NCI-H1417 (cell line): ENCODE data around the gene MRPS12.
"Not testable (repeated sequence)": the region's sequence is repeated elsewhere in the genome, so short reads cannot be mapped to it uniquely, and the experiment has no call there.

Experiments
- DNase-seq, 3 experiments: peaks; one replicate each; lab custom pipeline; 2025; lab: John Stamatoyannopoulos, UW

MRPS12 gene

DNA sequence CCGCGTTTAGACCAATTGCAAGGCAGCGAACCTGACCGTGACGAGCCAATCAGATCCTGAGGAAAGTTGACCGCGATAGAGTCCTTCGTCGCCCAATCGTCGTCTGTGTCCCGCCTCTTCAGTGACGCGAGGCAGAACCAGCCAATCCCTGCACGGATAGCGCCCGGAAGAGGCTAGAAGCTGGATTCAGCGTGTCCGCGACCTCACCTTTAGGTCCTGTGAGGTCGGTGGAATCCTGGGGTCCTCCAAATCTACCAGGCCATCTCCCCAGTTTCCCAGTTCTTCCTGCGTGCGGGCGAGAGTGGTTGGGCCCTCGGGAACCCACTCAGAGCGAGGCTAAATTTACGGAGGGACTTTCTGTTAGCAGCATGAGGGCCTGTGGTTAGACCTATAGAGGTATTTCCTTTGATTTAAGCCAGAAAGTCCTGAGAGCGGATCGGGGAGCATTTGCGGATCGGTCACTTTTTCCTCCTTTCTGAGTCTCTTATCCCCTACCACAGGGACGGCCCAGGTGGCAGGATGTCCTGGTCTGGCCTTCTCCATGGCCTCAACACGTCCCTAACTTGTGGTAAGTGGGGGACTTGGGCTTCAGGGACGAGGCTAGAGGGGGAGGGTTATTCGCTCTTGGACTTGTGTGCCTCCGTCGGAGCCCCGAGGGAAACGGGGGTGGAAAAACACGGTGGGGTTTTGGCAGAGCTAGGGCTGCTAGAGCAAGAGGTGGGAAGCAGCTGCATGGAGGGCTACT is at the start of gene MRPS12:
TSS of gene MRPS12 (plus strand) at position 169 of the 745 bp plus-strand sequence. CDS start at position 520, 351 bp downstream.
- DNase-seq, result peak; percentile 97 to 99 (median 99)

DNA sequence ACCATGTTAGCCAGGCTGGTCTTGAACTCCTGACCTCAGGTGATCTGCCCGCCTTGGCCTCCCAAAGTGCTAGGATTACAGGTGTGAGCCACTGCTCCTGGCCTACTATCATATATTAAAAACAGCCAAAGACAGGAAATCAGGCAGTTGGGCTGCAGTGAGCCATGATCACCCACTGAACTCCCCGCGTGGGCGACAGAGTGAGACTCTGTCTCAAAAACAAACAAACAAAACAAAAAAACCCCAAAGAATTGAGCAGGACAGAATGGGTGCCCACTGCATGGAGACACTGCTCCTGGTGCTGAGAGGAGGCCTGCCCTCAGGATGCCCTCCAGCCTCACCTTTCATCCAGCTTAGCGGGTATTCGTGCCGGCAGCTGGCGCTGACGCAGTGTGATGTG is 47.5 kb upstream of the MRPS12 start:
- no peak for DNase-seq

DNA sequence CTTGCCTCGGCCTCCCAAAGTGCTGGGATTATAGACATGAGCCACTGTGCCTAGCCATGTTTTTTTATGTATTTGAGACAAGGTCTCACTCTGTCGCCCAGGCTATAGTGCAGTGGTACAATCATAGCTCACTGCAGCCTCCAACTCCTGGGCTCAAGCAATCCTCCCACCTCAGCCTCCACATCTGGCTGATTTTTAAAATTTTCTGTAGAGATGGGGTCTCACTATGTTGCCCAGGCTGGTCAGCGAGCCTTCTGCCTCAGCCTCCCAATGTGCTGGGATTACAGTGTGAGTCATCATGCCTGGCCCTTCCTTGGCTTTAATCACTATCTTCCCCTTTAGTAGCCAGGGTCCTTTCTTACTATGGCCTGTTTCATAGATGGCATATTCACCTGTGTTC is 46.1 kb upstream of the MRPS12 start:
- not testable (repeated sequence) for DNase-seq

DNA sequence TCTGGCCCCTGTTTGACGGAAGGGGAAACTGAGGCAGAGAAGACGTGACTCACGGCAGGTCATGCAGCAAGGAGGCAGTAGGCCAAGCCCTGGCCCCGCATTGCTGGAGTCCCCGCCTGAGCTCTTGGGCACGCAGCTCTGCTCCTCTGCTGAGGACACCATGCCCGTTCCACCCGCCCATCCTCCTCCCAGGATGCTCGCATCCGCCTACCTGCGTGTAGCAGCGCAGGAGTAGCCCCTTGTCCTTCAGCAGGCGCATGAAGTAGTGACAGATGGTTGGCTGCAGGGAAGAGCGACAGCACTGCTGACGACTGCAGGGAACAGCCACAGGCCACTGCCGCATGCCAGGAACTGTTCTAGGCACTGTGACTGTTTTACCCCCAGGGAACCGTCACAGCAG is 41.9 kb upstream of the MRPS12 start:
- DNase-seq, result no peak

DNA sequence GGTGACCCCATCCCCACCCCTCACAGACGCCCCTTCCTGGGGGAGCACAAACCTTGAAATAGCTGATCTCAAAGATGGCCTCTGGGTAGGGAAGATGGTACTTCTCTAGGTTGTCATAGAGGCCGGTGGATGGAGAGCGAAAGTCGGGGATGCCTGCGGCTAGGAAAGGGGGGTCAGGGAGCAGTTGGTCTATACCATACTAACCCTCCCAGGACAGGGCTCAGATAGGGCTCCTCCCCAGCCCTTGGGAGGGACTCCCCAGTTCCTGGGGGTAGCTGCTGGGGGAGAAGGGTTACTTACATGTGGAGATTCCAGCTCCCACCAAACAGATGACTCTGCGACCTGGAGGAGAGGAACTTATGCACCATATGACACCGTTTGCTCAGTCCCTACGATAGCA is 40.9 kb upstream of the MRPS12 start:
- DNase-seq, result no peak

DNA sequence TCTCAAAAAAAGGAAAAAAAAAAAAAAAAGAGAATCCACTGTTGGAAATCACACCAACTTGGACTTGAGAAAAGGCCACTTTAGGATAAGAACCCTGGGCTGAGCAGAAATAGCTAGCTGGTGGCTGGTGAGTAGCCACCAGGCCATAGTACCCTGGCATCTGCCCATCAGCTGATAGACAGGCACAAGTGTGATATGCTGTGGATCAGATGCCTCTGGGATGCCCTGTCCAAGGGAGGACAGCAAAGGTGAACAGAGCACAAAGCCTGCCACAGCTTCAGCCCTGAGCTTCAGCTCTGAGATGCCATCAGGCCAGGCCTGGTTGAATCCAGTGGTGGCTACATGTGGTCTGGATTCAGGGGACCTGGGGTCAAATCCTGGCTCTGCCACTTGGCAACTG is 40.1 kb upstream of the MRPS12 start:
- DNase-seq, result no peak

DNA sequence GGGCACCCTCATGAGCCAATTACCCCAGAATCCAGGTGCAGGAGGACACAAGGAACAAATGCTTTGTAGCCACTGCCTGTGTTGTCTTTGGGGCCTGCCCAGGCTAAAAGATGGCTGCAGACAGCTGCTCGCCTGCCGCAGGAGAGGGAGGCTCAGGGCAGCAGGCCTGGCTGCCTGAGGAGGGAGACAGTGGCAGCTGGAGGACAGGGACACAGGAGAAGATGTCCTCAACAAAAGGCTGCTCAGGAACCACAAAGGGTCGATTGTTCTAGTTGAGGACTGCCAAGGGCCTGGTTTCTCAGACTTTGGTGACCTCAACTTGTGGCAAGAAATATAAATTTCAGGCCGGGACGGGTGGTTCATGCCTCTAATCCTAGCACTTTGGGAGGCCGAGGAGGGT is 39.0 kb upstream of the MRPS12 start:
- no peak for DNase-seq

DNA sequence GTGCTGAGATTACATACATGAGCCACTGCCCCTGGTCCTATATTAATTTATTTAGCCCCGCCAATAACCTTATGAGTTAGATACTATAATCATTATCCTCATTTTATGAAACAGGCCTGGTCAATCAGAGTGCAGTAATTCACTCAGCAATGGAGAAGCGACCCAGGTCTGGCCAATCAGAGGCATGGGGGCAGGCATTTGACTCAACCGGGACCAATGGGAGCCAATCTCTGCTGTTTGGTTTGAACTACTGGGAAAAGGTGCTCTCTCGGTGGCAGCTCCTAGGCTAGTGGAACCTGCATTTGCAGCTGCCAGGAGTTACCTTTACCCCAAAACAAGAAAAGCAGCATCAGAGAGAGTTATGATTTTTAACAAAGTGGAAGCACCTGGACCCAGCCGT is 37.9 kb upstream of the MRPS12 start:
- DNase-seq, result no peak

DNA sequence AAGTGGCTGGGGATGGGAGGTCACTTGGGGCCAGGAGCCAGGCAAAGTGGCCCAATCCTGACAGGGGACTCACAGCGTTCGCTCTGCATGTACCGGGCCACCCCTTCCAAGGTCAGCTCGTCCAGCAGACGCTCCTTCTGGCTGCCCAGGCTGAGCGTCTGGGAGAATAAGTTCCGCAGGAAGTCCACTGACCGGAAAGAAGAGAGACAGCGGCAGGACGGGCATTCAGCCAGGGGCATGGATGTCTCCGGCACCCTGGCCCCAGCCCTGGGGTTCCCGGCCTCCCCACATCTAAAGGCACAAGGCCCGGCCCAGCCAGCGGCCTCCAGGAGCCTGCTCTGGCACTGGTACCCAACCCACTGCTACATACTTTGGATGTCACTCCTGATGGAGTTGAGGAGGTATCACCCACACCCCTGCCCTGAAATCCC is 37.4 kb upstream of the MRPS12 start:
- no peak for DNase-seq

DNA sequence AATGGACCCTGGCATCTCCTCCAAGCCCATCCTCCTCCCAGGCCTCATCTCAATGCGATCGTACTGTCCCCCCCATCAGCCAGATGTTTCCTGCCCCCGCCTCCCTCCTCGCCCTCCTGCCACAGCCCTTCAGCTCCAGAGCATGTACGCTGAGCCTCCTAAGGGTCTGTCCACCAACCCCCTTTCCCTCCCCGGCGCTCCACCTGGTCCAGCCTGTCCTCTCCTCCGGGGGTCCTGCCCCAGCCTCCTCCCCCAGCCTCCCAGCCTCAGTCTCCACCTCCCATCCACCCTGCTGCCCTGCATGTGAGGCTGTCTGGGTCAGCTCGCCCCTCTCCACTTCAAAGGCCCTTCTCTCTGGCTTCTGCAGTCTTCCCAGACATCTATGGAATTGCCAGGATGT is 35.8 kb upstream of the MRPS12 start:
- no peak for DNase-seq

DNA sequence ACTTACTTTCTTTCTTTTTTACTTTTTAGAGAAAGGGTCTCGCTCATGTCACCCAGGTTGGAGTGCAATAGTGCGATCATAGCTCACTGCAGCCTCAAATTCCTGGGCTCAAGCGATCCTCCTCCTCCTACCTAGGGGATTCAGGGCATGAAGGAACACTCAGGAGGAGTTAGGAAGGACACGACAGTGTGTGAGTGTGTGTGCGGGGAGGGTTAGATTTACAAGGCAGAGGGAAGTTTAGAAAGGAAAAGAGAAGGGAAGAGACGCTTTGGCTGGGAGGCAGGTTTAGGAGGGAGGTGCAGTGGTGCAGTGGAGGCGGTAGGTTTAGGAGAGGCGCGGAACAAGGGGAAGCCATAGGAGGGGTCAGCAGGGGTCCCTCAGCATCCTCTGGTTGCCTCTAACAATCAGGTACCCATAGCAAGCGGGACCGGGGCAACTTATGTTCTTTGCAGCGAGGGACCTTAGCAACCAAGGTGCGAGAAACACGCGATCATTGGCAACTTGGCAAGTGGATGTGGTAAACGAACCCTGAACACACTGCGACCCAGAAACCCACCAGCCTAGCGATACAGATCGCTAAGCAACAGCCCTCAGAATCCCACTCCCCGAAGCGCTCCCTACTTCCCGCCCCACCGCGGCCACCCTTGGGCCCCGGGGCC is 31.8 kb upstream of the MRPS12 start:
- peak in 1 of 3 experiments; percentile 56 for DNase-seq

DNA sequence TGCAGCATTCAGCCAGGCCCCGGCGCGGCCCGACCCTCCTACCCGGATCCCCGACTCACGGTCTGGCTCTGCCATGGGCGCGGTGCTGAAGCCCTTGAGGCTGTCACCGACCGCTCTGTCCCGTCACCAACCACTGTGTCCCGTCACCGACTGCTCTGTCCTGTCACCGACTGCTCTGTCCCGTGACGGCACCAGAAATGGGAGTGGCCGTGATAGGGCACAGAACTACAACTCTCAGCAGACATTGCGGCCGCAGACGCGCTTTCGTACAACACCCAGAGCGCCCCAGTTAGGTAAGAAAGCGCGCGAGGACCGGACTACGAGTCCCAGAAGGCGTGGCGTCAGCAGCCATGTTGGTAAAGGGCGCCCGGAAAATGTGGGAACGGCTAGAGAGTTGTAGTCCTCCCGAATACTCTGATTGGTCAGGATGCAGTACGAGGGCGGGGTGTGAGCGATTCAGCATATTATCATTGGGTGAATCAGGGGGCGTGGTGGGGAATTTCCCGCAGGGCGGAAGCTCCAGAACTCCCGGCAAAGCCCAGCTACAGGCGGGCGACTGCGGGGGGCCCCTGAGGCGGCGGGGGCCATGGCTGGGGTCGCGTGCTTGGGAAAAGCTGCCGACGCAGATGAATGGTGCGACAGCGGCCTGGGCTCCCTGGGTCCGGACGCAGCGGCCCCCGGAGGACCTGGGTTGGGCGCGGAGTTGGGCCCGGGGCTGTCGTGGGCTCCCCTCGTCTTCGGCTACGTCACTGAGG is 31.1 kb upstream of the MRPS12 start, which contains the start of the genes NFKBIB and SIRT2:
TSS of gene NFKBIB (plus strand) at position 523 of the 755 bp plus-strand sequence. CDS start at position 587, 64 bp downstream.
TSS of gene SIRT2 (minus strand) at position 172 of the 755 bp plus-strand sequence. CDS start at position 75, 97 bp downstream.
- peak; percentile 99 to 100 (median 100) for DNase-seq

DNA sequence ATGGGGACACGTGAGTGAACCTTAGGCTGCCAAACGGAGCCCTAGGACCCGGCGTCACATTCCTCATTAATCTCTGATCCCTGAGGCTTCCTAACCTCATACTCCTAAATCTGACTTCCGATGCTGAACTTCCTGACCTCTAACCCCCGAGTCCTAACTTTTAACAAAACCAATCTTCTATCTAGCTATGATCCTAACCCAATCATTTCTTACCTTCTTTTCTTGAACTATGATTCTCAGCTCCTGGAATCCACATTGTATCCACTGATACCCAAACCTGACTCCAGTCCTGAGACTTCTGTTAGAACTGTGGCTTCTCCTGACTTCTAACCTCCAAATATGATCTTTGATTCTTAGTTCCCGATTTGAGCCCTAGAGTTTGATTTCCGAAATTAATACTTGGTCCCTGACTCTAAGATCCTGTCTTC is 30.5 kb upstream of the MRPS12 start:
- DNase-seq, result no peak

DNA sequence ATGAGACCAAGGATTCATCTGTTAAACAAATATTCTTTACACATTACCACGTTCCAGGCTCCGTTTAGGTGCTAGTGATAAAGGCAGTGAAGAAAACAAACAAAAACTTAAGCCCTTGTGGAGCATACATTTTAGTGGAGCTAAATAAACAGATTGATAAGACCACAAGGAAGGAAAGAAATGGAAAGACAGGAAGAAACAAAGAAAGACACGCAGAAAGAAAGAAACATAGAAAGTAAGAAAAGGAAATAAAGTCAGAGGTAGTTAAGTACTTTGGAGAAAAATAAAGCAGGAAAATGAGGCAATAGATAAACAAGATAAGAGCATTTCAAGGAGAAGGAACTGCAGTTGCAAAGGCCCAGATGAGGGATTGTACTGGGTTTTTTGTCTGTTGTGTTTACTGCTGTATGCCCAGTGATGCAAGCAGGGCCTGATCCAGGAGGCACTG is 30.0 kb upstream of the MRPS12 start:
- DNase-seq, result peak in 1 of 3 experiments; percentile 32

DNA sequence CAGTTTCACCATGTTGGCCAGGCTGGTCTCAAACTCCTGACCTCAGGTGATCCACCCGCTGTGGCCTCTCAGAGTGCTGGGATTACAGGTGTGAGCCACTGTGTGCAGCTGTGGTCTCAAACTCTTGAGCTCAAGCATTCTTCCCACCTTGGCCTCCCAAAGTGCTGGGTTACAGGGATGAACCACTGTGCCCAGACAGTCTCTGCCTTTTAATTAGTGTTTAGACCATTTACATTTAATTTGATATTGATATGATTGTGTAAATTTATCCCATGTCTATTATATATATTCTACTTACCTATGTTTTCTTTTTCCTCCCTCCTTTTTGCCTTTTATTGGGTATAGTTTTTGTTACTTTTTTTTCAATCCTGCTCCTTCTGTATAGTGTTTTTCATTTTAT is 29.1 kb upstream of the MRPS12 start:
- no peak for DNase-seq

DNA sequence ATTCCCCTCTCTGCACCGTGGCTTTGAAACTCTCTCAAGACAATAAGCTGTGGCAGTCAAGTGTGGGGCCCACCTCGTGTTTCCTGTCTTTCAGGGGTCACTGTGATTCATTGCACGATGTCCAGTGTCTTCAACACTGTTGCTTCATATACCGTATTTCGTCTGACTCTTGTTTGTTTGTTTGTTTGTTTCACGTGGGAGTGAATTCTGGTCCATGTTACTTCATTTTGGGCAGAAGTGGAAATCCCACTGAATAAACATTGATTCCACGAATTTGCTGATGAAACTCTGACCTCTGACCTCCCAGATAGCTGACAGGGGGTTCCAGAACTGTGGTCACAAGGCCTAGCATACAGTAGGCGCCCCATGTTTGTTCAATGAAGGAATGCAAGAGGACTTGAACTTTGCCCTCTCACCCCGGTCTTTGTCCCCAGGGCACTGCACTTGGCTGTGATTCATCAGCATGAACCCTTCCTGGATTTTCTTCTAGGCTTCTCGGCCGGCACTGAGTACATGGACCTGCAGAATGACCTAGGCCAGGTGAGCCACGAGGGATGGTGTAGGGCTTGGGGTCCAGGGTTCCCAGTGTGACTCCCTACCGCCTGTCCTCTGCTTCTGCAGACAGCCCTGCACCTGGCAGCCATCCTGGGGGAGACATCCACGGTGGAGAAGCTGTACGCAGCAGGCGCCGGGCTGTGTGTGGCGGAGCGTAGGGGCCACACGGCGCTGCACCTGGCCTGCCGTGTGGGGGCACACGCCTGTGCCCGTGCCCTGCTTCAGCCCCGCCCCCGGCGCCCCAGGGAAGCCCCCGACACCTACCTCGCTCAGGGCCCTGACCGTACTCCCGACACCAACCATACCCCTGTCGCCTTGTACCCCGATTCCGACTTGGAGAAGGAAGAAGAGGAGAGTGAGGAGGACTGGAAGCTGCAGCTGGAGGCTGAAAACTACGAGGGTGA is 25.9 kb upstream of the MRPS12 start:
- DNase-seq, result no peak

DNA sequence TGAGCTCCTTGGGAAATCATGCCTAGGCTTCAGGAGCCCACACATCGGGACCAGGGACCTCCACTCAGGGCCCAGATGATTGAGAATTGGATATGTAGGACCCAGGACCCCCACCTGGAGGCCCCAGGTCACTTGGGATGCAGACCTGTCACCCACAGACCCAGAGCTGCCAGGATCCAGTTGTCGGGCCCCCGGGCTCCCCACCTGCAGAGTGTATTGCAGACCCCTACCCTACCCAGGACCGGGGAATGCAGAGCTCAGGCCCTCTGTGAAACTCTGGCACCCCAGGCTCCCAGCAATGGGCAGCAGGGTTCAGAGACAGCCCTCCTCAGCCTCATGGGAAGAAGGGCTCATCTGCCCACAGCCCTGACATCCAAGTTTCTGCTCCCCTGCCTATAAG is 25.1 kb upstream of the MRPS12 start:
- DNase-seq, result no peak

DNA sequence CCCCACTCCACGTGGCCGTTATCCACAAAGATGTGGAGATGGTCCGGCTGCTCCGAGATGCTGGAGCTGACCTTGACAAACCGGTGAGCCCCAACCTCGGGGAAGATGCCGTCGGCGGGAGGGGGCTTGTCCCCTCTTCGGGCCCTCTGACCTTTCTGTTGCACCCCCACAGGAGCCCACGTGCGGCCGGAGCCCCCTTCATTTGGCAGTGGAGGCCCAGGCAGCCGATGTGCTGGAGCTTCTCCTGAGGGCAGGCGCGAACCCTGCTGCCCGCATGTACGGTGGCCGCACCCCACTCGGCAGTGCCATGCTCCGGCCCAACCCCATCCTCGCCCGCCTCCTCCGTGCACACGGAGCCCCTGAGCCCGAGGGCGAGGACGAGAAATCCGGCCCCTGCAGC is 23.5 kb upstream of the MRPS12 start:
- DNase-seq, result no peak

DNA sequence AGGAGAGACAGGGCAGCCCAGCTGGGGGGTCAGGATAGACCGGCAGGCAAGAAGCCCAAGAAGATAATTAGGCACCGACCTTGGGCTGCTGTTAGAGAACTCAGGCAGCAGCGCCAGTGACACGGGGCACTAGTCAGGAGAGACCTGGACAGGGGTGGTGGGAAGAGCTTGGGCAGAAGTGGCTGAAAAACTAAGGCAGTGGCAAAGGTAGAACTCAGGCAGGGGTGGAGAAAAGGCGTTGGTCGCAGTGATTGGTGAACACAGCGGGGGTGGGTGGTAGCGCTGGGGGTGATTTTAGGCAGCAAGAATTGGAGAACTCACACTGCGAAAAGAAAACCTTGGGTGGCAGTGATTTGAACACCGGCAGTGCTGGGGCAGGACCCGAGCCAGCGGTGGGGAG is 23.1 kb upstream of the MRPS12 start:
- DNase-seq, result no peak

DNA sequence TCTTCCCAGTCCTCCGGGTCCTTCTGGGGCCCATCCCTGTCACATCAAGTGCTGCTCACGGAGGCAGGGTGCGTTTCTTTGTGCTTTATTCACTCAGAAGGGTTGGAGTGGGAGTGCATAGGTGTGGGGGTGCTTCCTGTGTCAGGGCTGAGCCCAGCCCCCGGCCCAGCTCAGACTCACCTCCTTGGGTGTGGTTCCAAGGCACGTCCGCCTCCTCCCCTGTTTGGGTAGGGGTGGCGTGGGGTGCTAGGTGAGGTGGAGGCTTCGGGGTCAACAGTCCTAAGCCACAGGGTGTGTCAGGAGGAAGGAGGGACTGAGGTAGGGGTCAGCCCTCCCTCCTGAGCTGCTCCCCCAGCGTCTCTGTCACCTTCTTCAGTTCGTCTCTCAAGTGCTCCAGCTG is 21.8 kb upstream of the MRPS12 start:
- DNase-seq, result no peak

DNA sequence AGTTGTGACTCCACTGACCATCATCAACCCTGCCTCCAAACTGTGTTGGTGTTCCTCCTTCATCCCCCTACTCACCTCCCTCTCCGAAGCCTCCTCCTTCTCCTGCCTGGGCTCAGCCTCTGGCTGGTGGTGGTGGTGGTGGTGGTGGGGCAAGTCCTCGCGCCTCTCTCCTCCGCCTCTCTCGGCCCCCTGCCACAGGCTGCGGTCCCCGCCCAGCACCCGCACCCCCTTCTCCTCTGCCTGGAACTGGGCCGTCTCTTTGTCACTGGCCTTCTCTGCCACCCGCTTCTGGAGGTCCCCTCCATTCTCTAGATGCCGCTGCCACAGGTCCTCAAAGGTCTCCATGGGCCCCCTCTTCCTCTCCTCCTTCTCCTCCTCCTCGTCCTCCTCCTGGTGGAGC is 20.3 kb upstream of the MRPS12 start:
- no peak for DNase-seq
